ENCODE measurements around the gene ZCCHC8. TPM values are rescaled to one million over a fixed set of nuclear protein-coding genes. Genes with fewer than 3 reads are reported as not detected.

Gene ZCCHC8
- total and polyA plus RNA-seq, 2 of the 8 experiments (the other 6 are each of a cell fraction or from before 2014, with no cell fraction given): 13.8 to 28.9 TPM

GRCh38 chr12:122547330-122547729 is 46.6 kb upstream of the ZCCHC8 start:
- H3K4me2 ChIP-seq (ENCODE audit: insufficient read depth in 1 of 2, low read depth in 2 of 2, low read length in 2 of 2): no peak overlapping the region
- no peaks in the 10 kb centered on the region for H3K27me3 ChIP-seq (replicated peaks in 1 of 4; ENCODE audit: control insufficient read depth in 3 of 4, extremely low read depth in 1 of 4, insufficient read depth in 3 of 4, low read length in 3 of 4)
- no peak overlapping the region for H2AK5ac ChIP-seq (ENCODE audit: low read depth, low read length)
- no peak overlapping the region for H3K23ac ChIP-seq (ENCODE audit: insufficient read length)
- ChIA-PET POLR2A (ENCODE audit: partially characterized antibody) (interaction anchor here (49.0 kb wide), 1 partner anchor 41 kb away, joined by 1221 read pairs; the partner anchor contains the start of genes KNTC1, RSRC2 and ZCCHC8), CTCF (ENCODE audit: partially characterized antibody) (interaction anchor here (0.6 to 0.8 kb wide), 2 partner anchors 44 to 46 kb away, joined by 3 read pairs; no protein-coding TSS in a partner anchor)
- H3K36me3 ChIP-seq (ENCODE audit: control insufficient read depth in 2 of 4, insufficient read depth in 4 of 4, low read length in 3 of 4): peaks cover 24 to 82% (median 40%) of the 10 kb centered on the region in 4 experiments; a peak in 7 of 8 replicates
- no peaks in the 10 kb centered on the region for H3K9me3 ChIP-seq (ENCODE audit: insufficient read depth in 2 of 2, low read depth in 1 of 2, low read length in 1 of 2)
- H3K14ac ChIP-seq (ENCODE audit: insufficient read length): no peak overlapping the region
- H2AFZ ChIP-seq (ENCODE audit: low read length): no peak overlapping the region
- H4K5ac ChIP-seq (ENCODE audit: insufficient read length, low read depth, low read length): no peak overlapping the region
- no peak overlapping the region for H2BK5ac ChIP-seq (ENCODE audit: low read depth, low read length)
- no peak overlapping the region for H3K4ac ChIP-seq (replicated peaks; ENCODE audit: insufficient read length, low read depth, low read length)
- H2BK120ac ChIP-seq (replicated peaks; ENCODE audit: low read depth, low read length): no peak overlapping the region
- FAIRE-seq (no peak), DNase-seq (ENCODE audit: low read depth in 1 of 2, low spot score in 2 of 2) (no peak)
- no peak overlapping the region for H3K4me3 ChIP-seq (ENCODE audit: extremely low read depth in 1 of 4, insufficient read depth in 2 of 4, low read depth in 3 of 4, low read length in 4 of 4)
- no peak overlapping the region for H4K8ac ChIP-seq (ENCODE audit: extremely low read depth, insufficient read depth, low read length)
- H4K91ac ChIP-seq (replicated peaks; ENCODE audit: insufficient read length, low read length): no peak overlapping the region
- H3K9ac ChIP-seq (replicated peaks in 1 of 4; ENCODE audit: extremely low read depth in 1 of 4, low read depth in 3 of 4, low read length in 3 of 4): no peak overlapping the region
- H3K56ac ChIP-seq (replicated peaks; ENCODE audit: insufficient read length, low read depth, low read length): no peak overlapping the region
- H4K20me1 ChIP-seq (replicated peaks in 1 of 2; ENCODE audit: control insufficient read depth in 1 of 2, insufficient read depth in 2 of 2, low read length in 2 of 2): peaks cover 1 to 3% of the 10 kb centered on the region in 2 experiments
- WGBS, 2 experiments (ENCODE audit: extremely low coverage in 1 of 2, insufficient coverage in 1 of 2, insufficient read length in 1 of 2, insufficient replicate concordance in 2 of 2, low coverage in 1 of 2, low lambda C conversion rate in 2 of 2, missing lambda C conversion rate in 1 of 2): 89% methylated on average over 5 of the region's 5 CpGs; no CpG with 5 or more reads in 1 of the 2 experiments
- no peaks in the 10 kb centered on the region for H3K79me2 ChIP-seq (ENCODE audit: control insufficient read depth in 1 of 2, insufficient read depth in 2 of 2, low read length in 2 of 2)
- no peak overlapping the region for H3K27ac ChIP-seq (ENCODE audit: low read depth, low read length)
- H3K79me1 ChIP-seq (ENCODE audit: low read depth, low read length): no peaks in the 10 kb centered on the region
- no peaks in the 10 kb centered on the region for H3K4me1 ChIP-seq (replicated peaks in 1 of 4; ENCODE audit: control insufficient read depth in 3 of 4, insufficient read depth in 4 of 4, low read length in 3 of 4)
- no peak overlapping the region for H3K18ac ChIP-seq (ENCODE audit: extremely low read depth, low read length)
- H3K23me2 ChIP-seq (ENCODE audit: low read depth, low read length): no peaks in the 10 kb centered on the region
- no peak overlapping the region for H2BK15ac ChIP-seq (ENCODE audit: low read length)
- H2BK20ac ChIP-seq (ENCODE audit: low read length): no peak overlapping the region
- no peak overlapping the region for H2BK12ac ChIP-seq (ENCODE audit: low read depth, low read length)
- TF ChIP-seq SP2 (IDR thresholded peaks at IDR 0.05; ENCODE audit: low read length): no peak
- TF ChIP-seq KDM5A (IDR thresholded peaks at IDR 0.05; ENCODE audit: low read length): no peak
- no peak for TF ChIP-seq CBX8 (IDR thresholded peaks at IDR 0.05; ENCODE audit: borderline replicate concordance, low read depth, low read length)
- TF ChIP-seq POLR2A (IDR thresholded peaks at IDR 0.05; ENCODE audit: control extremely low read depth in 1 of 2, low read depth in 2 of 2, low read length in 2 of 2): no peak
- TF ChIP-seq MAFK (IDR thresholded peaks at IDR 0.05; ENCODE audit: low read depth, low read length): no peak
- no peak for TF ChIP-seq RXRA (IDR thresholded peaks at IDR 0.05; ENCODE audit: insufficient read depth, low read depth, low read length)
- TF ChIP-seq JUND (IDR thresholded peaks at IDR 0.05; ENCODE audit: low read length): no peak
- TF ChIP-seq MAX (IDR thresholded peaks at IDR 0.05): no peak
- no peak for TF ChIP-seq SP1 (IDR thresholded peaks at IDR 0.05; ENCODE audit: low read depth, low read length)
- no peak for TF ChIP-seq TCF12 (IDR thresholded peaks at IDR 0.05; ENCODE audit: low read depth, low read length)
- no peak for TF ChIP-seq KDM4A (IDR thresholded peaks at IDR 0.05; ENCODE audit: low read depth, low read length, severe bottlenecking)
- TF ChIP-seq EP300 (IDR thresholded peaks at IDR 0.05; ENCODE audit: borderline replicate concordance in 1 of 2, low read depth in 2 of 2, low read length in 2 of 2): no peak
- no peak for TF ChIP-seq NANOG (IDR thresholded peaks at IDR 0.05; ENCODE audit: insufficient read depth, low read depth, low read length, poor library complexity, severe bottlenecking)
- no peak for TF ChIP-seq FOSL1 (IDR thresholded peaks at IDR 0.05; ENCODE audit: insufficient read depth, low read depth, low read length)
- TF ChIP-seq ZNF274 (IDR thresholded peaks at IDR 0.05; ENCODE audit: borderline replicate concordance, extremely low read depth, low read length): no peak

Measured in H1 (cell line).